Common myeloid progenitor, CD34-positive (primary cell): ENCODE measurements around the gene SEC14L1.

Source experiments
- CTCF ChIA-PET: fragments of 350-600 bp; sonication (Branson Sonifier 250); formaldehyde crosslinking; loops from one replicate; lab custom pipeline; 2021; ENCODE audit warnings: antibody characterized with exemption; lab: Charles Lee
- POLR2A ChIA-PET: fragments of 350-600 bp; sonication (Branson Sonifier 250); formaldehyde crosslinking; loops from one replicate; lab custom pipeline; 2021; ENCODE audit warnings: antibody characterized with exemption; lab: Charles Lee
- DNase-seq, 3 donors: peaks; one replicate each; pipeline versions ENCODE4 v3.0.0 to v3.0.0-alpha.2; 2013
- H3K27ac ChIP-seq, 2 experiments: 1 replicate in 1 of 2; 2 replicates in 1 of 2; pipeline ENCODE4 v1.7.0; 2013; ENCODE audit warnings: inconsistent platforms in 2 of 2, low read length in 2 of 2, mild to moderate bottlenecking in 2 of 2, low read depth in 1 of 2, moderate library complexity in 1 of 2; ENCODE audit not compliant: severe bottlenecking in 2 of 2, insufficient read depth in 1 of 2, poor library complexity in 1 of 2
- H3K27me3 ChIP-seq, 5 experiments: replicated peaks in 2 of 5; 1 replicate in 3 of 5; 2 replicates in 2 of 5; pipeline versions ENCODE4 v1.6.1 to v1.7.0; 2013; ENCODE audit warnings: low read length in 4 of 5, mild to moderate bottlenecking in 2 of 5, moderate library complexity in 2 of 5, inconsistent platforms in 1 of 5; ENCODE audit not compliant: insufficient read depth in 5 of 5, control insufficient read depth in 4 of 5
- H3K36me3 ChIP-seq, 4 experiments: 1 replicate in 2 of 4; 2 replicates in 2 of 4; pipeline versions ENCODE4 v1.6.1 to v1.7.0; 2013; ENCODE audit warnings: low read length in 3 of 4, control low read depth in 1 of 4, mild to moderate bottlenecking in 1 of 4; ENCODE audit not compliant: control insufficient read depth in 4 of 4, insufficient read depth in 4 of 4
- H3K4me1 ChIP-seq, 4 experiments: 1 replicate in 3 of 4; 2 replicates in 1 of 4; pipeline versions ENCODE4 v1.6.1 to v1.7.1; 2013; ENCODE audit warnings: low read length in 3 of 4, mild to moderate bottlenecking in 3 of 4, control low read depth in 1 of 4, inconsistent platforms in 1 of 4, moderate library complexity in 1 of 4; ENCODE audit not compliant: control insufficient read depth in 4 of 4, insufficient read depth in 4 of 4; ENCODE audit errors: control extremely low read depth in 1 of 4
- H3K4me3 ChIP-seq, 7 experiments: 1 replicate in 4 of 7; 2 replicates in 3 of 7; pipeline versions ENCODE4 v1.5.1 to v1.7.0; 2013; ENCODE audit warnings: mild to moderate bottlenecking in 7 of 7, low read length in 6 of 7, moderate library complexity in 6 of 7, inconsistent platforms in 2 of 7, low read depth in 2 of 7, control low read depth in 1 of 7; ENCODE audit not compliant: insufficient read depth in 4 of 7, control insufficient read depth in 1 of 7; ENCODE audit errors: extremely low read depth in 1 of 7
- H3K9me3 ChIP-seq, 5 experiments: 1 replicate in 4 of 5; 2 replicates in 1 of 5; pipeline versions ENCODE4 v1.6.1 to v1.7.1; 2013; ENCODE audit warnings: low read length in 4 of 5, mild to moderate bottlenecking in 2 of 5, inconsistent platforms in 1 of 5, low read depth in 1 of 5, moderate library complexity in 1 of 5; ENCODE audit not compliant: control insufficient read depth in 4 of 5, insufficient read depth in 2 of 5; ENCODE audit errors: control extremely low read depth in 1 of 5
- WGBS: methylation state at CpG from one replicate; pipeline ENCODE4 v1.1.5; 2013; ENCODE audit not compliant: insufficient coverage; 5-methylcytosine and 5-hydroxymethylcytosine counted together

The SEC14L1 gene

DNA sequence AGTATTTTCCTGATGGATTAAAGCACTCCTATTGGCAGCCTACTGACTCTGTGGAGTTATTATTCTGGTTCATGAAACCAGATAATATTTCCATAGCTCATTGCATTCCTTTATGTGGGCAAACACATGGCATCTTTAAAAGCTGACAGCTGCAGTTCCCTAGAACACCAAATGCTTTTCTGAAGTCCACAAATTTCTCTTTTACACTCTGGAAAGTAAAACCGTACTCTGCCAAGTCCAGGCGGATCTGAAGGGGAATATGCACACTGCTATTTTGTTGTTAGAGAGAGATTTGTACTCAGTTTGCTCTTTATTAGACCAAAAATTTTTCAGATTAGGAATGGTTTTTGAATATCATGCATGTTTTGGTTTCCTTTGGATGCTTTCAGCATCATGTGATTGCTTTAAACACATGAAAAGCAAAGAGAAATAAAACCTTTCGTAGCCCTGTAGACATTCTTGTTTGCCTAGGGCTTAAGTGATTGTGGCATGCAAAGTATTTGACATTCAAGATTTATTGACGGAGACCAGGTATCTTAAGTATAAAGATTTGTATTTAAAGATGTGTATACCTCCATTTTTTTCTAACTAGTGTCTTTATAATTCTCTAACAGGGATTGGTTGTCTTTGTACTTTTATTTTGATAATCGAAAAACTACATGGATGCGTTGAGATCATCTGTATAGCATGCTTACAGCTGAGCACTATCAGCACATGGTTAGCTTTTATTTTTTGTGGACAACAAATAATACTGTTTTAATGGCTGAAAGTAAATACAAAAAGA lies 19.5 kb downstream of the SEC14L1 start:
- ChIA-PET POLR2A (interaction anchor here (0.6 kb wide), 1 partner anchor 10 kb away, joined by 3 read pairs; no protein-coding TSS in a partner anchor), CTCF (interaction anchor here (0.9 to 2.5 kb wide), 7 partner anchors 10 to 55 kb away, joined by 3 to 9 read pairs (median 3); no protein-coding TSS in a partner anchor)
- DNase-seq: no peak
- 100% methylated on average over 2 of the region's 6 CpGs for WGBS
- Histone ChIP-seq H3K9me3 (no peaks in the 10 kb centered on the region), H3K27ac (no peak overlapping the region), H3K27me3 (no peaks in the 10 kb centered on the region), H3K36me3 (peaks cover 0 to 8% (median 3%) of the 10 kb centered on the region in 4 experiments), H3K4me1 (peaks cover 8 to 40% (median 13%) of the 10 kb centered on the region in 4 experiments), H3K4me3 (no peak overlapping the region)

DNA sequence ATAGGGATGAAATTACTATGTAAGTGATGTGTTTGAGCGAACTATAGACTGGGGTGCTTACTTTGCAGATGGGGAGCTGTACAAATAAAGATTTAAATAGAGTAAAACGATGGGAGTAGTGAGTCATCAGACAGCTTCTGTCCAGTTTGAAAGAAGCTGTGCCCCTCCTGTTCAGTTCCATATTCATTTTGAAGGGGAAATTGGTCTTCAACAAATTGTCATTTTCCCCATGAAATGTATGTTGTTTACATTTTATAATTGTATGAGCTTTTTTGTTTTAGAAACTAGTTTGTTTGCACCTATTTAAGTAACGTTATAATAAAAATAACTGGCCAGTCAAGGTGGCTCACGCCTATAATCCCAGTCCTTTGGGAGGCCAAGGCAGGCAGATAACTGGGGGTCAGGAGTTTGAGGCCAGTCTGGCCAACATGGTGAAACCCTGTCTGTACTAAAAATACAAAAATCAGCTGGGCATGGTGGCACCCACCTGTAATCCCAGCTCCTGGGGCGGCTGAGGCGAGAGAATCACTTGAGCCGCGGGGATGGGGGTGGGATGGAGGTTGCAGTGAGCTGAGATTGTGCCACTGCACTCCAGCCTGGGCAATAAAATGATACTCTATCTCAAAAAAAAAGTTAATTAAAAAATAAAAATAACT lies 20.2 kb downstream of the SEC14L1 start:
- Histone ChIP-seq H3K27me3 (no peaks in the 10 kb centered on the region), H3K4me1 (peaks cover 8 to 47% (median 17%) of the 10 kb centered on the region in 4 experiments), H3K9me3 (peaks cover 0 to 2% (median 0%) of the 10 kb centered on the region in 5 experiments), H3K36me3 (peaks cover 0 to 5% (median 2%) of the 10 kb centered on the region in 4 experiments), H3K4me3 (no peak overlapping the region), H3K27ac (no peak overlapping the region)
- ChIA-PET CTCF (interaction anchor here (1.4 to 2.5 kb wide), 2 partner anchors 22 to 54 kb away, joined by 3 to 9 read pairs; no protein-coding TSS in a partner anchor), POLR2A (interaction anchor here (0.6 kb wide), 1 partner anchor 11 kb away, joined by 3 read pairs; no protein-coding TSS in a partner anchor)
- 96% methylated on average over 8 of the region's 8 CpGs for WGBS
- DNase-seq: no peak

DNA sequence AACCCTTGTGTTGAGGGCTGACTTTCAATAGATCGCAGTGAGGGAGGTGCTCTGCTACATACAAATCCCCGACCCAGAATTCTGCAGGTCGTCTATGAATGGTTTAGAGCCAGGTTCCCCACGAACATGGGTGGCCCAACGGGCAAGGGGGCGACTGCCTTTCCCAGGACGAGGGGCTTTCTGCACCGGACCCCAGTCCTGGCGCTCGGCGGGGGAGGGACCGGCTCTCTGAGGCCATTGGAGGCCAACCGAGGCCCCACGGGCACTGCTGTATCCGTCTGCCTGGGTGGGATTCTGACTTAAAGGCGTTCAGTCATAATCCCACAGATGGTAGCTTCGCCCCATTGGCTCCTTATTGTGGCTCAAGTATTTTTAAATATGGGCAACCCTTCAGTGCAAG lies 21.2 kb downstream of the SEC14L1 start:
- POLR2A ChIA-PET: no interaction called here
- H3K27me3 ChIP-seq: no peaks in the 10 kb centered on the region
- H3K9me3 ChIP-seq: peaks cover 0 to 11% (median 2%) of the 10 kb centered on the region in 5 experiments
- H3K36me3 ChIP-seq: peaks cover 0 to 4% (median 1%) of the 10 kb centered on the region in 4 experiments
- CTCF ChIA-PET: interaction anchor here (1.4 to 2.3 kb wide), 2 partner anchors 15 to 53 kb away, joined by 3 to 6 read pairs; no protein-coding TSS in a partner anchor
- H3K4me3 ChIP-seq: no peak overlapping the region
- H3K4me1 ChIP-seq: peaks cover 8 to 51% (median 17%) of the 10 kb centered on the region in 4 experiments
- WGBS: 98% methylated on average over 17 of the region's 17 CpGs
- DNase-seq: no peak
- H3K27ac ChIP-seq: no peak overlapping the region

GRCh38 chr17:77163001-77163400 lies 22.2 kb downstream of the SEC14L1 start:
- peaks cover 0 to 22% (median 11%) of the 10 kb centered on the region in 5 experiments for H3K9me3 ChIP-seq
- 91% methylated on average over 8 of the region's 10 CpGs for WGBS
- no peak overlapping the region for H3K4me3 ChIP-seq
- peaks cover 0 to 9% (median 3%) of the 10 kb centered on the region in 4 experiments for H3K36me3 ChIP-seq
- CTCF ChIA-PET: interaction anchor here (0.6 to 2.3 kb wide), 2 partner anchors 16 to 59 kb away, joined by 3 to 6 read pairs; no protein-coding TSS in a partner anchor
- no peak for DNase-seq
- POLR2A ChIA-PET: interaction anchor here (0.7 kb wide), 1 partner anchor 17 kb away, joined by 3 read pairs; no protein-coding TSS in a partner anchor
- peak overlapping the region in 1 of 2 experiments; percentile 20 for H3K27ac ChIP-seq
- H3K27me3 ChIP-seq: no peaks in the 10 kb centered on the region
- H3K4me1 ChIP-seq: peaks cover 8 to 51% (median 17%) of the 10 kb centered on the region in 4 experiments

GRCh38 chr17:77163511-77164280 lies 22.9 kb downstream of the SEC14L1 start:
- ChIA-PET POLR2A (no interaction called here), CTCF (interaction anchor here (0.6 to 2.3 kb wide), 2 partner anchors 17 to 60 kb away, joined by 3 to 6 read pairs; no protein-coding TSS in a partner anchor)
- H3K27ac ChIP-seq: no peak overlapping the region

DNA sequence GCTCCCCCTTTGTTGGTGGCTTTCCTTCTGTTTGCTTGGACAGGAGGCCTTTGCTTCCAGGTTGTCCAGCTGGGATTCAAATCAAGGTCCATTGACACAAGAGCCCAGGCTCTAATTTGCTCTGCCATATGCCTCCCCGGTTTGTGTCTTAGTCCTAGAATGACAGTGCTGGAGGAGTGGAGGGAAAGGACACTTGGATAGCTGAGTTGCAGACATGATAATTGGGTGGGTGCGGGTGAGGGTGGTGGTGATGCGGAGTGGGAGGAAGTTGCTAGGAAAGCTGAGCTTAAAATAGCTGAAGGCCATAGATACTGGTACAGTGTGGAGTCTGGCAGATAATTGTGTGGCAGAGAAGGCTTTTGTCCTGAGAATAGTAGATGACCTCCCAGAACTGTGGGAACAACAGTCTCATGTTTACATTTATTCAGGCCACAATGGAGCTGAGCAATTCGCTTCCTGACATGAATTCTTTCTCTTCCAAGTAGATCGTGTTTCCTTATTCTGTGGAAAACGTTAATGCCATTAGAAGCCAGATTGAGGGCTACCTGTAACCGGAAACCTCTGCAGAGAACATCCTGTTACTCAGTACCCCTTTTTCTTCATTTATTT lies 23.8 kb downstream of the SEC14L1 start:
- Histone ChIP-seq H3K4me3 (peak overlapping the region in 2 of 7 experiments; percentile 5 to 15), H3K9me3 (peaks cover 3 to 37% (median 20%) of the 10 kb centered on the region in 5 experiments), H3K36me3 (peaks cover 0 to 20% (median 7%) of the 10 kb centered on the region in 4 experiments), H3K4me1 (peaks cover 8 to 51% (median 17%) of the 10 kb centered on the region in 4 experiments), H3K27me3 (no peaks in the 10 kb centered on the region), H3K27ac (peak overlapping the region in 1 of 2 experiments; percentile 43)
- peak in 2 of 3 donors; percentile 42 to 64 for DNase-seq
- WGBS: 26% methylated on average over 5 of the region's 7 CpGs
- ChIA-PET POLR2A (no interaction called here), CTCF (interaction anchor here (0.7 to 1.8 kb wide), 3 partner anchors 8 to 50 kb away, joined by 3 to 8 read pairs (median 4); no protein-coding TSS in a partner anchor)

More at GRCh38 chr17:77163511-77164280, 22.9 kb downstream of the SEC14L1 start:
- Histone ChIP-seq H3K9me3 (peaks cover 3 to 28% (median 14%) of the 10 kb centered on the region in 5 experiments), H3K4me3 (no peak overlapping the region), H3K4me1 (peaks cover 8 to 51% (median 17%) of the 10 kb centered on the region in 4 experiments), H3K27me3 (no peaks in the 10 kb centered on the region), H3K36me3 (peaks cover 0 to 12% (median 4%) of the 10 kb centered on the region in 4 experiments)
- 98% methylated on average over 14 of the region's 17 CpGs for WGBS
- DNase-seq: no peak
